GM19240 (cell line): ENCODE data around the gene STK38.

ENCODE experiments used
- DNase-seq: peaks from one replicate; pipeline ENCODE4 v3.0.0; 2011; ENCODE audit warnings: low spot score; ENCODE audit not compliant: insufficient read length

The STK38 gene

GRCh38 chr6:36566418-36566905 is 19.2 kb upstream of the STK38 start:
- no peak for DNase-seq

GRCh38 chr6:36563928-36564284 is 16.6 kb upstream of the STK38 start:
- DNase-seq, result no peak

GRCh38 chr6:36563237-36563927 is 16.1 kb upstream of the STK38 start:
- no peak for DNase-seq

- DNase-seq, result no peak
Observed at GRCh38 chr6:36560822-36561221, 13.5 kb upstream of the STK38 start.

- DNase-seq, result no peak
Observed at GRCh38 chr6:36559011-36559793, 11.9 kb upstream of the STK38 start.

- no peak for DNase-seq
Observed at GRCh38 chr6:36556281-36556680, 9.0 kb upstream of the STK38 start.

- DNase-seq, result no peak
Observed at GRCh38 chr6:36555750-36556252, 8.5 kb upstream of the STK38 start.

- no peak for DNase-seq
Observed at GRCh38 chr6:36550473-36551000, 3.3 kb upstream of the STK38 start.

- DNase-seq, result no peak
Observed at GRCh38 chr6:36548401-36548743, 1.1 kb upstream of the STK38 start.

- no peak for DNase-seq
Observed at GRCh38 chr6:36547646-36548400, 544 bp upstream of the STK38 start.

- DNase-seq, result no peak
Observed at GRCh38 chr6:36546308-36546919, 865 bp downstream of the STK38 start.

- no peak for DNase-seq
Observed at GRCh38 chr6:36545767-36546307, 1.4 kb downstream of the STK38 start.

- no peak for DNase-seq
Observed at GRCh38 chr6:36544228-36544627, 3.1 kb downstream of the STK38 start.

- DNase-seq, result no peak
Observed at GRCh38 chr6:36542041-36542440, 5.2 kb downstream of the STK38 start.

GRCh38 chr6:36539814-36540568 is 7.3 kb downstream of the STK38 start:
- DNase-seq, result no peak

- no peak for DNase-seq
Observed at GRCh38 chr6:36536873-36537547, 10.3 kb downstream of the STK38 start.

- DNase-seq, result no peak
Observed at GRCh38 chr6:36533321-36533720, 14.0 kb downstream of the STK38 start.

- DNase-seq, result no peak
Observed at GRCh38 chr6:36526066-36526465, 21.2 kb downstream of the STK38 start.

GRCh38 chr6:36525346-36525745 is 21.9 kb downstream of the STK38 start:
- no peak for DNase-seq

- DNase-seq, result no peak
Observed at GRCh38 chr6:36524871-36525270, 22.4 kb downstream of the STK38 start.
